Liver (tissue), 3 donors: ENCODE data around the gene ZNF436.

Source experiments
- ATF3 ChIP-seq: IDR thresholded peaks from 2 replicates; pipeline ENCODE4 v1.6.1; 2016; ENCODE audit warnings: antibody characterized with exemption
- CTCF ChIP-seq: fragments of 150-350 bp; IDR thresholded peaks from 2 replicates; pipeline ENCODE4 v1.5.1; 2017; ENCODE audit warnings: improper control_type of control experiment, low read depth, low read length; ENCODE audit not compliant: missing input control
- EGR1 ChIP-seq, 2 donors: IDR thresholded peaks; 2 replicates each; pipeline ENCODE4 v1.6.1; 2016 to 2018; ENCODE audit warnings: antibody characterized with exemption in 2 of 2, low read depth in 2 of 2
- FOXA1 ChIP-seq: IDR thresholded peaks from 2 replicates; pipeline ENCODE4 v1.6.1; 2016; ENCODE audit warnings: antibody characterized with exemption
- FOXA2 ChIP-seq: IDR thresholded peaks from 2 replicates; pipeline ENCODE4 v1.6.1; 2016; ENCODE audit warnings: antibody characterized with exemption
- GABPA ChIP-seq, 2 donors: IDR thresholded peaks in 1 of 2; conservative IDR thresholded peaks in 1 of 2; 2 replicates each; pipeline ENCODE4 v1.6.1; 2016; ENCODE audit warnings: antibody characterized with exemption in 2 of 2, mild to moderate bottlenecking in 1 of 2, moderate library complexity in 1 of 2
- HNF4G ChIP-seq: IDR thresholded peaks from 2 replicates; pipeline ENCODE4 v1.6.1; 2016; ENCODE audit warnings: antibody characterized with exemption
- MAX ChIP-seq: IDR thresholded peaks from 2 replicates; pipeline ENCODE4 v1.6.1; 2016; ENCODE audit warnings: antibody characterized with exemption
- REST ChIP-seq: IDR thresholded peaks from 2 replicates; pipeline ENCODE4 v1.6.1; 2016; ENCODE audit warnings: antibody characterized with exemption, mild to moderate bottlenecking
- TAF1 ChIP-seq: conservative IDR thresholded peaks from 2 replicates; pipeline ENCODE4 v1.6.1; 2016; ENCODE audit warnings: antibody characterized with exemption, mild to moderate bottlenecking
- YY1 ChIP-seq: IDR thresholded peaks from 2 replicates; pipeline ENCODE4 v1.6.1; 2016; ENCODE audit warnings: antibody characterized with exemption, mild to moderate bottlenecking
- ZBTB33 ChIP-seq: IDR thresholded peaks from 2 replicates; pipeline ENCODE4 v1.6.1; 2016; ENCODE audit warnings: antibody characterized with exemption
- donor health status: healthy.
- donor health status: healthy.

- no peak for TF ChIP-seq FOXA2
- TF ChIP-seq CTCF: no peak
- TF ChIP-seq REST: no peak
- no peak for TF ChIP-seq YY1
- no peak for TF ChIP-seq FOXA1
- no peak for TF ChIP-seq TAF1
- no peak for TF ChIP-seq ZBTB33
- no peak for TF ChIP-seq MAX
- TF ChIP-seq EGR1 (IDR thresholded peaks at IDR 0.05; ENCODE audit: low read depth in 2 of 2): no peak
- no peak for TF ChIP-seq HNF4G
- TF ChIP-seq GABPA (IDR thresholded peaks at IDR 0.05 in 1 of 2, conservative IDR thresholded peaks at IDR 0.05 in 1 of 2): no peak
- TF ChIP-seq ATF3: no peak
Measured at GRCh38 chr1:23416964-23417363, 47.3 kb upstream of the ZNF436 start.
